ENCODE results near the gene OTUB2.
"Not testable (repeated sequence)": the region's sequence is repeated elsewhere in the genome, so short reads cannot be mapped to it uniquely, and the experiment has no call there.

The OTUB2 gene

DNA sequence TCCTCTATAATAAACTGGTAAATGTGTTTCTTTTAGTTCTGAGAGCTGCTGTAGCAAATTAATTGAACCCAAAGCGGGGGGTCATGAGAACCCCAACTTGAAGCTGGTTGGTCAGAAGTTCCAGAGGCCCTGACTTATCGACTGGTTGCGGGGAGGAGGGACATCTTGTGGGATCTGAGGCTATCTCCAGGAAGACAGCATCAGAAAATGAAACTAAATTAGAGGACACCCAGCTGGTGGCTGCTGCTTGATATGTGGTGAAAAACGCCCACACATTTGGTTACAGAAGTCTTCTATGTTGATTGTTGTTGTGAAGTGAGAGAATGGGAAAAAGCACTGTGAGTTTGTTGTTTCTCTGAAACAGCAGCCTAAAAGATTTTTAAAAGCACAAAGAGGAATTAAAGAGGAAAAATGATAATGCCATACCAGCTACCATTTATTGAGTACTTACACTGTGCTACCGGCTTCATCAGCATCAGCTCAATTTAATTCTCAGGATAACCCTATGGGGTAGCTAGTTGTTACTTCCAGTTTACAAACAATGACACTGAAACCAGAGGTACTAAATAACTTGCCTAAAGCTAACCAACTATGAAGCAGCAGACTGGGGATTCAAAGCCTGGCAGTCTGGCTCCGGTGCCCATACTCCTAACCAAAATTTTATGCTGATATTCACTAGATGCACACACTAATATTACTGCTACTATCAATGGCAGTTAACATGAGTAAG lies 30.6 kb downstream of the OTUB2 start:
- DNase-seq (ENCODE audit: low spot score) = no peak

GRCh38 chr14:94058128-94058673 lies 32.1 kb downstream of the OTUB2 start:
- DNase-seq (ENCODE audit: low spot score) = no peak

DNA sequence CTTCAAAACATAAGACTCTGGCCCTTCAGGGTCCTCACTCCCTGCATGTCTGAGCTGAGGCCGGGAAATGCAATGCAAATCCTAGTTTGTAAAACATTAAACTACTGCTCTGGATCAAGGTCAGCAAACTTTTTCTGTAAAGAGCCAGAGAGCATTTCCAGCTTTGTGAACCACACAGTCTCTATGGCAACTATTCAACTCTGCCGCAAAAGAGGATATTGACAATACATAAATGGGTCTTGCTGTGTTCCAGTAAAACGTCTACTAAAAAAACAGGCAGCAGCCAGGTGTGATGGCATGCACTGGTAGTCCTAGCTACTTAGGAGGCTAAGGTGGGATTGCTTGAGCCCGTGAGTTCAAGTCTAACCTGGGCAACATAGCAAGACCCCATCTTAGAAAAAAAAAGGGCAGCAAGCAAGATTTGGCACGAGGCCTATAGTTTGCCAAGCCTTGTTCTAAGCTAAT lies 32.6 kb downstream of the OTUB2 start:
- DNase-seq (ENCODE audit: low spot score) = no peak

DNA sequence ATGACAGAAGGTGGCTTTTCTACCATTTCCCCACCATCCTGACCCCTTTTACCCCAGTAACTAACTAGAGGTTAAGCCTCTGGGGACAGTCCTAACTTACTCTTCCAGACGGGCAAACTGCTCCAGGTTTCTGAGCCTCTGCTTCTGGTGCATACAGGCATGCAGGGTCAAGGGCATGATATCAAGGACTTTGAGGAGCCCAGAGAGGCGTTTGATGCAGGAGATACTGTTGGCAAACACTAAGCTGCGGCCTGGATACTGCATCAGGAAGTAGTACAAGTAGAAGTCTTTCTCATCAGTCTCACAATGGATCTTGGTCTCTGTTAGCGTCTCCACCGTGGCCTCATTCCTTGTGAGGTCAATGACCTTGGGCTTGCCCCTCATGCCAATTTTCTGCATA lies 33.9 kb downstream of the OTUB2 start:
- no peak for DNase-seq (ENCODE audit: low spot score)

DNA sequence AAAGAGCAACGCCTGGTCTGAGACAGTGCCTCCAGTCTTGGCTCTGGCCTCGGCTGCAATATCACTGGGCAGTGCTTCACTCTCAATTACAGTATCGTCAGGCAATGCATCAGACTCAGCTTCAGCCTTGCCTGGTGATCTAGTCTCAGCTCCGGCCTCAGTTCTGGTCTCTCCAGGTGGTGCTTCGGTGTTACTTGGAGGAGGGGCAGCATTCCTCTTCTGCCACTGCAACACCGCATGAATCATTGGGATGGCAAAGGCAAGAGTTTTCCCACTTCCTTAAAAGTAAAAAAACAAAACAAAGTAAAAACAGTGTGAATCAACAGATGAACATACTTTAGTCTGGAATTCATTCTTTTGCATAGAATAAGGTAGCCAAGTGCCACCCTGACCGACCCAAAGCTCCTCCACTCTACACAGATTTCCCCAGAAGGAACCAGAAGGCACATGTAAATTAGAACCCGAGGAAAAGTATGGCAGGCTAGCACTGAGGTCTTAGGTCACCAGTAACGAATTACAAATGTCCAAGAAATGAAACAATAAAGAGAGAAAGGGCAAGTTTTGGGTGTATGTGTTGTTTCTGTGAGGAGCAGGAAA lies 36.3 kb downstream of the OTUB2 start:
- no peak for DNase-seq (ENCODE audit: low spot score)

- DNase-seq (ENCODE audit: low spot score) = no peak
These were observed 40.0 kb downstream of the OTUB2 start for GRCh38 chr14:94066089-94066676.

- DNase-seq (ENCODE audit: low spot score) = not testable (repeated sequence)
These were observed 45.9 kb downstream of the OTUB2 start for GRCh38 chr14:94072076-94072475.

DNA sequence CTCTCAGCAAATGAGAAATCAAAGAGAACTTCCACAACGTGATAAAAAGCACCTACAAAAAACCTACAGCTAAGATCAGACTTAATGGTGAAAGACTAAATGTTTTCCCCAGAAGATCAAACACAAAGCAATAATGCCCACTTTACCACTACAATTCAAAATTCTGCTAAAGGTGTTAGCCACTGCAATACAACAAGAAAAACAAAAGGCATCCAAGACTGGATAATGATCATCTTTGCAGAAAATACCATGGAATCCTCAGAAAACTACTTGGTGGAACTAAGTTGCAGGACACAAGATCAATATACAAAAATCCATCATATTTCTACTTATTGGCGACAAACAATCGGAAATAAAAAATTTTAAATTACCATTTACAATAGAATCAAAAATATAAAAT lies 48.4 kb downstream of the OTUB2 start:
- no peak for DNase-seq (ENCODE audit: low spot score)

- no peak for DNase-seq (ENCODE audit: low spot score)
These were observed 48.9 kb downstream of the OTUB2 start for GRCh38 chr14:94075008-94075407.

GRCh38 chr14:94077111-94077821 lies 51.1 kb downstream of the OTUB2 start:
- DNase-seq (ENCODE audit: low spot score) = no peak

DNA sequence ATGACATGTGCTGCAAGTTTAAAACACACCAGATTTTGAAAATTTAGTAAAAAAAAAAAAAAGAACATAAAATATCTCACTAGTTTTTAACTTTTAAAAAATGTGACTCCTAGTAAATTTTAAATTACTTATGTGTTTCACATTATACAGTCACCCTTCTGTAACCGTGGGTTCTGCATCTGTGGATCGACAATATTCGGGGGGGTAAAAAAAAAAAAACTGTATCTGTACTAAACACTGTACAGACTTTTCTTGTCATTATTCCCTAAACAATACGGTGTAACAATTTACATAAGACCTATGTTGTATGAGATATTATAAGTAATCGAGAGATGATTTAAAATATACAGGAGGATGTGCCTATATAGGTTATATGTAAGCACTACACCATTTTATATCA lies 51.7 kb downstream of the OTUB2 start:
- DNase-seq (ENCODE audit: low spot score) = no peak

DNA sequence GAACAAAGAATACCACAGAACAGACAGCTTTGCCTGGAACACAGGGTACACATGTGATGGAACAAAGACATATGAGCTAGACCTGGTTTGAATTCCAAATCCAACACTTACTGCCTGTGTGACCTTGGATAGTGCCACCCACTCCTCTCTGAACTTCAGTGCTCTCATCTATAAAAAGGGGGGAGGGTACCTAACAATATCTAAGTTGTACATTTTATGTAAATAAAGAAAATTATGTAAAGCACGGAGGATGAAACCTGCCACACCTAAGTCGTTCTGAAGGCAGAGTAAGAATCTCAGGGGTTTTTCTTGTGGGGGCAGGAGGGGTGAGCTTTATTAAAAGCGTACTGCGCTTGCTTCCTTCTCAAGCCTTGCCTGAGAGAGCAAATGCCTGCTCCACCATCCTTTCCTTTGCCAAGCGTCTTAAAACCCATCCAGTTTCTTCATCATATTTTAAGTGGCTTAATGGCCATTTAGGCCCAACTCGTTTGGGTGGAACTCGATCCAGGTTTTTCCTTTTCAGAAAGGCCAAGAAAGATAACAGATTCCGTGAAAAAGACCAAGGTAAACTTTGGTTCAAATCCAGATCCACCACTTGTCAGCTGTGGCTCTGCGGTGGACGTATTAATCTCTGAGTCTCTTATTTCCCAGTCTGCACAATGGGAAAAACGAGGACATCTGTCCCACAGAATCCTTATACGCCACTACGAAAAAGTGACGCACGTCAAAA lies 53.9 kb downstream of the OTUB2 start:
- no peak for DNase-seq (ENCODE audit: low spot score)

GRCh38 chr14:94080621-94081385 lies 54.7 kb downstream of the OTUB2 start, which contains the start of the genes DDX24 and IFI27L1:
Gene DDX24, minus strand, starts transcription at chr14:94081202. Its CDS starts 1,460 bp downstream, at chr14:94079742.
Gene IFI27L1, plus strand, starts transcription at chr14:94081310. Its CDS starts 15,628 bp downstream, at chr14:94096938.
- DNase-seq (ENCODE audit: low spot score) = peak; percentile 80

DNA sequence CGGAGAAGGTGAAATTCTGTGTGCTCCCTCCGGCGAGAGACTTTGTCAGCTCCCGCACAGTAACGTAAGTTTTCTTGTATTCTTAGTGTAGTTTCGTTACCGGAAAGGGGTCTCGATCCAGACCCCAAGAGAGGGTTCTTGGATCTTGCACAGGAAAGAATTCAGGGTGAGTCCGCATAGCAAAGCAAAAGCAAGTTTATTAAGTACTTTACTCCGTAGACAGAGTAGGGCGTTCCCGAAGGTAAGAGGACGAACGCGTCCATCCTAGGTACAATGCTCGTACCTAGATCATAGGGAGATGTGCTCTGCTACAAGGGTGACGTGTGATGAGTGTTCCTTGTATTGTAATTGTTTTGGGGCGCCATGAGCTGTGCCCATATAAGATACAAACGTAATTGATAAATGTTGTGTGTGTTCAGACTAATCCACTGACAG lies 55.3 kb downstream of the OTUB2 start:
- DNase-seq (ENCODE audit: low spot score) = no peak

DNA sequence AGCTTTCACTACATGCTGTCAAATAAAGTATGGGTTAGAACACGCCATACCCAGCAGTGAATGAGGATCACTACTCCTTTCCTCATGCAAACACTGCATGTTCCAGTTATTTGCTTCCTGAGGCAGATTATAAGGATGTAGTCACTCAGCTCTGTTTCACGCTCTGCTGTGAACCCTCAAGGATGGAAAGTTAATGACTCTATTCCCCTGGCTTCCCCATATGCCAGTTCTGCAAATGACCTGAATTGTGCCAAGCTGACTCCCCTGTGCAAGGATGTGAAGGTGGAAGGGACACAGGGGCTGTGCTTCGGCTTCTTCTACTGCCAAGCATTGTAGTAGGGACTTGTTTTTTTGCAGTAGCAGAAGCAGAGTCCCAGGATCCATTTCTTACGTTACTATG lies 61.8 kb downstream of the OTUB2 start:
- no peak for DNase-seq (ENCODE audit: low spot score)

DNA sequence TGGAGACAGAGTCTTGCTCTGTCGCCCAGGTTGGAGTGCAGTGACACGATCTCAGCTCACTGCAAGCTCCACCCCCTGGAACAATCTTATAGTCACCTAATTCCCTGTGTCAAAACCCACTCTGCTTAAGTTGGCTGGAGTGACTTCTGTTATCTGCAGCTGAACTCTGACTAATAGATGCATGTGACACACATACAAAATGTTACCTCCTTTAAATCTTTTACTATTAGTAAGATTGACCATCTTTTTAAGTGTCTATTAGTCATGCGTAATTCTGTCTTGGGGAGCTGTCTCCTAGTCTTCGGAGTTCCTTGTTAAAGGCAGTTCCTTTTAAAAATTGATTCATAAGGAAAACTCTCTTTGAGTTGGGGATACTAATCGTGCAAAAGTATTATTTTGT lies 62.4 kb downstream of the OTUB2 start:
- DNase-seq (ENCODE audit: low spot score) = no peak

DNA sequence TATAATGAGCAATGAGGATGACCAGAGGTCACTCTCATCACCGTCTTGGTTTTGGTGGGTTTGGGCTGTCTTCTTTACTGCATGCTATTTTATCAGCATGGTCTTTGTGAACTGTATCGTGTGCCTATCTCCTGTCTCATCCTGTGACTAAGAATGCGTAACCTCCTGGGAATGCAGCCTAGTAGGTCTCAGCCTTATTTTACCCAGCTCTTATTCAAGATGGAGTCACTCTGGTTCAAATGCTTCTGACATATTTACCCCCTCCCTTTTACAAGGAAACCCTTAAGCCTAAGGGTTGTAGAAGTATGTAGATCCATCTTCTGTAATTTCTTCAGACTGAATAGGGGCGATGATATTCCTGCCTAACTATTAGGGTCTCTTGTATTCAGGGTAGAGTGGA lies 63.3 kb downstream of the OTUB2 start:
- DNase-seq (ENCODE audit: low spot score) = no peak

- DNase-seq (ENCODE audit: low spot score) = no peak
These were observed 67.3 kb downstream of the OTUB2 start for GRCh38 chr14:94093418-94093817.

DNA sequence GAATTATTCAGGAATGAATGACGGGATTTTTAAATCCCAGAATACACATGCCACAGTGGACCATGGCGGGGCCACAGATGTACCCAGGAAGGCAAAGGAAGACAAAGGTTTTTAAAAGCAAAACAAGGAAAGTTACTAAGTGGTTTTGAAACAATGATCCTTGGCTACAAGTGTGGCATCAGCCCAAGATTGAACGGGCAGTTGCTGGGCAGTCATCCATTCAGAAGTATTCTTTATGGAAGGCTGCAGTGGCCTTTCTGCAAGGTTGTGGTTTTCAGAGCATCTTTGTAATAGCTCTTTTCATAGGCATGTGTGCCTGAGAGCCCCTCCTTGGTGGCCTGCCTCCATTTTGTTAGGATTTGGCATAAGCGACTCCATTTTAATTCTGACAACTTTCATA lies 71.0 kb downstream of the OTUB2 start:
- DNase-seq (ENCODE audit: low spot score) = no peak
